Activated CD8-positive, alpha-beta T cell treated with anti-CD3 and anti-CD28 coated beads for 36 hours (primary cell): ENCODE results near the gene TBC1D2B. TPM values are rescaled to one million over a fixed set of nuclear protein-coding genes. Genes with fewer than 3 reads are reported as not detected.

Experiments used
- ATAC-seq: fragments of 200-7000 bp; cut with Tn5 transposase; one replicate; pipeline ENCODE4 v1.10.0; 2021; ENCODE audit warnings: mild to moderate bottlenecking, moderate library complexity
- CTCF ChIA-PET: fragments of 350-600 bp; sonication (Branson Sonifier 250); formaldehyde crosslinking; loops from one replicate; lab custom pipeline; 2021; ENCODE audit warnings: antibody characterized with exemption; lab: Charles Lee
- POLR2A ChIA-PET: fragments of 350-600 bp; sonication (Branson Sonifier 250); formaldehyde crosslinking; loops from one replicate; lab custom pipeline; 2021; ENCODE audit warnings: antibody characterized with exemption; lab: Charles Lee
- DNase-seq: peaks from one replicate; pipeline ENCODE4 v3.0.0-alpha.2; 2020
- H3K27ac Mint-ChIP-seq: one replicate; pipeline ENCODE4 v1.8.0; 2021; ENCODE audit warnings: mild to moderate bottlenecking, mixed read lengths
- H3K27me3 Mint-ChIP-seq: one replicate; pipeline ENCODE4 v1.8.0; 2021; ENCODE audit warnings: mixed read lengths
- H3K36me3 Mint-ChIP-seq: one replicate; pipeline ENCODE4 v1.8.0; 2021; ENCODE audit warnings: low read depth, mixed read lengths
- H3K4me1 Mint-ChIP-seq: one replicate; pipeline ENCODE4 v1.8.0; 2021; ENCODE audit warnings: low read depth, mixed read lengths
- H3K4me3 Mint-ChIP-seq: one replicate; pipeline ENCODE4 v1.8.0; 2021; ENCODE audit warnings: mild to moderate bottlenecking, moderate library complexity, mixed read lengths
- H3K9me3 Mint-ChIP-seq: one replicate; pipeline ENCODE4 v1.8.0; 2021; ENCODE audit warnings: mixed read lengths
- CTCF ChIP-seq: fragments of 200-600 bp; IDR thresholded peaks from one replicate; pipeline ENCODE4 v1.8.0; 2022; ENCODE audit warnings: antibody characterized with exemption, mild to moderate bottlenecking
- intact Hi-C: fragments of 100-400 bp; cut with micrococcal nuclease; formaldehyde crosslinking; loops from one replicate; pipeline ENCODE4 v1.10.0; 2022
- total RNA-seq, 2 experiments: library from RNA; stranded (reverse); gene quantifications; one replicate each; pipeline ENCODE4 v1.2.3, GENCODE V29; 2021

TBC1D2B gene
- total RNA-seq, 2 experiments from 2014 or later, result 62.9 to 65.7 TPM

- peaks cover 42% of the 10 kb centered on the region for H3K4me1 Mint-ChIP-seq
Observed at GRCh38 chr15:78108300-78109084, 31.0 kb upstream of the TBC1D2B start.

GRCh38 chr15:78107471-78107870 is 30.0 kb upstream of the TBC1D2B start:
- CTCF ChIA-PET, result interaction anchor here (1.1 to 8.8 kb wide), 35 partner anchors 9 to 158 kb away, joined by 3 to 159 read pairs (median 10); partner anchors contain the start of gene CIB2
- peaks cover 47% of the 10 kb centered on the region for H3K4me1 Mint-ChIP-seq
- intact Hi-C loops, result no loop called here

More at GRCh38 chr15:78108300-78109084, 31.0 kb upstream of the TBC1D2B start:
- Mint-ChIP-seq H3K9me3 (no peaks in the 10 kb centered on the region), H3K27me3 (no peaks in the 10 kb centered on the region), H3K36me3 (no peaks in the 10 kb centered on the region), H3K27ac (no peak overlapping the region), H3K4me3 (no peak overlapping the region)
- DNase-seq, result peak; percentile 90
- intact Hi-C loops, result loop anchor here (2.0 kb wide), 2 partner anchors 142 to 150 kb away; no protein-coding TSS in a partner anchor
- TF ChIP-seq CTCF, result peak; percentile 90
- peak; percentile 69 for ATAC-seq
- ChIA-PET POLR2A (interaction anchor here (0.7 kb wide), 2 partner anchors 57 to 106 kb away, joined by 5 read pairs; no protein-coding TSS in a partner anchor), CTCF (interaction anchor here (0.6 to 8.8 kb wide), 65 partner anchors 9 to 205 kb away, joined by 3 to 159 read pairs (median 6); partner anchors contain the start of genes CIB2 and SKIC8)

GRCh38 chr15:78105476-78106241 is 28.1 kb upstream of the TBC1D2B start:
- intact Hi-C loops, result no loop called here
- H3K4me1 Mint-ChIP-seq, result peaks cover 49% of the 10 kb centered on the region
- no peak overlapping the region for H3K4me3 Mint-ChIP-seq
- ATAC-seq, result no peak
- H3K27me3 Mint-ChIP-seq, result no peaks in the 10 kb centered on the region
- CTCF ChIA-PET, result interaction anchor here (0.7 to 8.8 kb wide), 5 partner anchors 70 to 146 kb away, joined by 3 to 159 read pairs (median 10); no protein-coding TSS in a partner anchor
- no peaks in the 10 kb centered on the region for H3K36me3 Mint-ChIP-seq
- peak; percentile 44 for DNase-seq
- POLR2A ChIA-PET, result interaction anchor here (0.6 to 1.0 kb wide), 4 partner anchors 22 to 152 kb away, joined by 3 to 4 read pairs (median 3); no protein-coding TSS in a partner anchor
- H3K27ac Mint-ChIP-seq, result peak overlapping the region; percentile 10
- TF ChIP-seq CTCF, result no peak
- no peaks in the 10 kb centered on the region for H3K9me3 Mint-ChIP-seq

More at GRCh38 chr15:78107471-78107870, 30.0 kb upstream of the TBC1D2B start:
- DNase-seq (peak; percentile 10), ATAC-seq (no peak)
- H3K27ac Mint-ChIP-seq, result no peak overlapping the region
- H3K4me3 Mint-ChIP-seq, result no peak overlapping the region
- no peaks in the 10 kb centered on the region for H3K27me3 Mint-ChIP-seq
- TF ChIP-seq CTCF, result no peak
- POLR2A ChIA-PET, result no interaction called here
- H3K9me3 Mint-ChIP-seq, result no peaks in the 10 kb centered on the region
- H3K36me3 Mint-ChIP-seq, result no peaks in the 10 kb centered on the region

- TF ChIP-seq CTCF, result no peak
- Mint-ChIP-seq H3K27me3 (no peaks in the 10 kb centered on the region), H3K9me3 (no peaks in the 10 kb centered on the region), H3K4me3 (no peak overlapping the region), H3K27ac (peak overlapping the region; percentile 87), H3K4me1 (peaks cover 49% of the 10 kb centered on the region), H3K36me3 (no peaks in the 10 kb centered on the region)
- CTCF ChIA-PET, result interaction anchor here (1.4 to 8.8 kb wide), 6 partner anchors 105 to 195 kb away, joined by 6 to 159 read pairs (median 15); no protein-coding TSS in a partner anchor
- ATAC-seq (no peak), DNase-seq (peak; percentile 44)
- POLR2A ChIA-PET, result interaction anchor here (1.0 to 1.8 kb wide), 5 partner anchors 12 to 70 kb away, joined by 3 to 10 read pairs (median 3); partner anchors contain the start of gene TBC1D2B
- intact Hi-C loops, result no loop called here
Observed at GRCh38 chr15:78104566-78105475, 27.3 kb upstream of the TBC1D2B start.
